Keratinocyte (primary cell): ENCODE data around the gene SNX21. TPM values are rescaled to one million over a fixed set of nuclear protein-coding genes. Genes with fewer than 3 reads are reported as not detected.

Experiments
- DNase-seq: peaks from one replicate; pipeline ENCODE4 v3.0.0-alpha.2; 2011; ENCODE audit warnings: low read depth, missing footprints, low spot score
- FAIRE-seq: peaks from 2 replicates; lab custom pipeline; 2011; peaks lifted over from hg19 to GRCh38; lab: Jason Lieb, UNC
- H2AFZ ChIP-seq: 2 replicates; pipeline ENCODE4 v1.6.0; 2012; ENCODE audit warnings: low read length, control low read depth, inconsistent platforms; ENCODE audit not compliant: control insufficient read depth
- H3K27ac ChIP-seq: 2 replicates; pipeline ENCODE4 v1.5.1; 2011; ENCODE audit warnings: low read length; ENCODE audit not compliant: control insufficient read depth, insufficient read depth
- H3K27me3 ChIP-seq: 3 replicates; pipeline ENCODE4 v1.6.0; 2011; ENCODE audit warnings: low read length; ENCODE audit not compliant: control insufficient read depth, insufficient read depth; ENCODE audit errors: extremely low read depth
- H3K36me3 ChIP-seq, 2 experiments: 2 replicates in 1 of 2; 3 replicates in 1 of 2; pipeline ENCODE4 v1.5.1; 2011; ENCODE audit warnings: low read length in 2 of 2, mild to moderate bottlenecking in 1 of 2; ENCODE audit not compliant: control insufficient read depth in 2 of 2, insufficient read depth in 2 of 2; ENCODE audit errors: extremely low read depth in 1 of 2
- H3K4me1 ChIP-seq: 3 replicates; pipeline ENCODE4 v1.5.1; 2011; ENCODE audit warnings: low read length; ENCODE audit not compliant: control insufficient read depth, insufficient read depth; ENCODE audit errors: extremely low read depth
- H3K4me2 ChIP-seq: 3 replicates; pipeline ENCODE4 v1.6.0; 2011; ENCODE audit warnings: low read depth, low read length; ENCODE audit not compliant: control insufficient read depth, insufficient read depth; ENCODE audit errors: extremely low read depth
- H3K4me3 ChIP-seq, 3 experiments: fragments of 200-600 bp in 1 of 3; sonication (generic) in 1 of 3; 2 replicates in 2 of 3; 3 replicates in 1 of 3; pipeline ENCODE4 v1.5.1; 2011 to 2016; ENCODE audit warnings: low read length in 3 of 3, mild to moderate bottlenecking in 3 of 3, control low read depth in 2 of 3, inconsistent platforms in 1 of 3, low read depth in 1 of 3, mixed read lengths in 1 of 3, mixed run types in 1 of 3, moderate library complexity in 1 of 3; ENCODE audit not compliant: control insufficient read depth in 2 of 3, insufficient read depth in 2 of 3; ENCODE audit errors: extremely low read depth in 1 of 3
- H3K79me2 ChIP-seq: 2 replicates; pipeline ENCODE4 v1.6.0; 2012; ENCODE audit warnings: low read length; ENCODE audit not compliant: control insufficient read depth, insufficient read depth
- H3K9ac ChIP-seq: 3 replicates; pipeline ENCODE4 v1.6.0; 2011; ENCODE audit warnings: low read length; ENCODE audit not compliant: control insufficient read depth, insufficient read depth; ENCODE audit errors: extremely low read depth
- H3K9me1 ChIP-seq: 3 replicates; pipeline ENCODE4 v1.6.0; 2011; ENCODE audit warnings: low read length; ENCODE audit not compliant: control insufficient read depth, insufficient read depth; ENCODE audit errors: extremely low read depth
- H3K9me3 ChIP-seq: 2 replicates; pipeline ENCODE4 v1.5.1; 2012; ENCODE audit warnings: low read depth, low read length; ENCODE audit not compliant: control insufficient read depth
- H4K20me1 ChIP-seq: 3 replicates; pipeline ENCODE4 v1.6.0; 2011; ENCODE audit warnings: low read length; ENCODE audit not compliant: control insufficient read depth, insufficient read depth; ENCODE audit errors: extremely low read depth
- EZH2 ChIP-seq: IDR thresholded peaks from one replicate; pipeline ENCODE4 v1.6.1; 2012; ENCODE audit warnings: inconsistent platforms, mild to moderate bottlenecking, low read length, moderate library complexity
- dilution Hi-C: fragments of 300-500 bp; cut with MboI; formaldehyde crosslinking; loops from one replicate; pipeline ENCODE4 v1.7.0; 2020; ENCODE audit warnings: low sequenced_read_pairs; ENCODE audit not compliant: extremely low pct_ligation_motif_present
- polyA plus RNA-seq, 5 experiments: library from polyadenylated mRNA; depleted of rRNA in 3 of 5; stranded (reverse) in 3 of 5; stranded (forward) in 1 of 5; unstranded in 1 of 5; fragments of >200 nt; gene quantifications; 1 replicate in 1 of 5; 2 replicates in 3 of 5; 3 replicates in 1 of 5; pipeline versions ENCODE4 v1.2.1 to v1.2.3, GENCODE V29; 2011 to 2012; ENCODE audit warnings: missing spikeins in 2 of 5, low read depth in 1 of 5, low replicate concordance in 1 of 5
- TF ChIP-seq, protein P1 (sequence below), 3 experiments: IDR thresholded peaks in 1 of 3; conservative IDR thresholded peaks in 1 of 3; optimal IDR thresholded peaks in 1 of 3; 2 replicates in 2 of 3; 3 replicates in 1 of 3; pipeline versions ENCODE3 to v1.5.1; 2011; ENCODE audit warnings: low read length in 3 of 3, mild to moderate bottlenecking in 3 of 3, moderate library complexity in 2 of 3, control low read depth in 1 of 3, inconsistent platforms in 1 of 3; ENCODE audit not compliant: insufficient read depth in 2 of 3; ENCODE audit errors: extremely low read depth in 1 of 3

The SNX21 gene
- polyA plus RNA-seq, 1 donor (not counting 4 experiments of a cell fraction or from before 2014, with no cell fraction given), result 5.2 TPM

DNA sequence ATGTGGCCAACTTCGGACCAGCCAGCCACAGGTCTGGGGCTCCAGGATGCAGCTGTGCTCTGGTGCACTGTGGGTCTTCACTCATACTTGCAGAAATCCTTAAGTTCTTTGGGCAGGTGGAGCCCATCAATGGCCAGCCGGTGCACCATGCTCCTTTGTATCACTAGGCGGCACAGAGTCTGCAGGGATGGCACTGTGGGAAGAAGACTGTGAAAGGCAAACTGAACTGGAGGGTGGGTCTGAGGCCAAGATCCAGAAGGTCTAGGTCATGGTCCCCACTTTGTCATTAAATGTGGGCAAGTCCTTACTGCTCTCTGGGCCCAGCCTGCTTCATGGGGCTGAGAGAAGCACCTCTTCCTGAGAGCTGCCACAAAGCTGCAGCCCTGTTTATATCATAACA, 55.1 kb downstream of the SNX21 start:
- no peaks in the 10 kb centered on the region for H4K20me1 ChIP-seq
- TF ChIP-seq, protein P1, sequence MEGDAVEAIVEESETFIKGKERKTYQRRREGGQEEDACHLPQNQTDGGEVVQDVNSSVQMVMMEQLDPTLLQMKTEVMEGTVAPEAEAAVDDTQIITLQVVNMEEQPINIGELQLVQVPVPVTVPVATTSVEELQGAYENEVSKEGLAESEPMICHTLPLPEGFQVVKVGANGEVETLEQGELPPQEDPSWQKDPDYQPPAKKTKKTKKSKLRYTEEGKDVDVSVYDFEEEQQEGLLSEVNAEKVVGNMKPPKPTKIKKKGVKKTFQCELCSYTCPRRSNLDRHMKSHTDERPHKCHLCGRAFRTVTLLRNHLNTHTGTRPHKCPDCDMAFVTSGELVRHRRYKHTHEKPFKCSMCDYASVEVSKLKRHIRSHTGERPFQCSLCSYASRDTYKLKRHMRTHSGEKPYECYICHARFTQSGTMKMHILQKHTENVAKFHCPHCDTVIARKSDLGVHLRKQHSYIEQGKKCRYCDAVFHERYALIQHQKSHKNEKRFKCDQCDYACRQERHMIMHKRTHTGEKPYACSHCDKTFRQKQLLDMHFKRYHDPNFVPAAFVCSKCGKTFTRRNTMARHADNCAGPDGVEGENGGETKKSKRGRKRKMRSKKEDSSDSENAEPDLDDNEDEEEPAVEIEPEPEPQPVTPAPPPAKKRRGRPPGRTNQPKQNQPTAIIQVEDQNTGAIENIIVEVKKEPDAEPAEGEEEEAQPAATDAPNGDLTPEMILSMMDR (optimal IDR thresholded peaks at IDR 0.05 in 1 of 3, IDR thresholded peaks at IDR 0.05 in 1 of 3, conservative IDR thresholded peaks at IDR 0.05 in 1 of 3; ENCODE audit: extremely low read depth in 1 of 3, insufficient read depth in 2 of 3, low read length in 3 of 3), result no peak
- no peak for TF ChIP-seq EZH2
- no peak overlapping the region for H3K4me2 ChIP-seq
- dilution Hi-C loops, result no loop called here
- H3K4me1 ChIP-seq, result peaks cover 23% of the 10 kb centered on the region
- FAIRE-seq, result no peak
- peaks cover 4 to 5% of the 10 kb centered on the region in 2 experiments for H3K36me3 ChIP-seq
- H3K27me3 ChIP-seq, result no peaks in the 10 kb centered on the region
- H3K4me3 ChIP-seq, result no peak overlapping the region
- peaks cover 4% of the 10 kb centered on the region for H3K79me2 ChIP-seq
- DNase-seq, result no peak
- no peaks in the 10 kb centered on the region for H3K9me3 ChIP-seq
- H3K9me1 ChIP-seq, result no peaks in the 10 kb centered on the region
- H2AFZ ChIP-seq, result no peak overlapping the region
- H3K9ac ChIP-seq, result no peak overlapping the region
- H3K27ac ChIP-seq, result no peak overlapping the region

DNA sequence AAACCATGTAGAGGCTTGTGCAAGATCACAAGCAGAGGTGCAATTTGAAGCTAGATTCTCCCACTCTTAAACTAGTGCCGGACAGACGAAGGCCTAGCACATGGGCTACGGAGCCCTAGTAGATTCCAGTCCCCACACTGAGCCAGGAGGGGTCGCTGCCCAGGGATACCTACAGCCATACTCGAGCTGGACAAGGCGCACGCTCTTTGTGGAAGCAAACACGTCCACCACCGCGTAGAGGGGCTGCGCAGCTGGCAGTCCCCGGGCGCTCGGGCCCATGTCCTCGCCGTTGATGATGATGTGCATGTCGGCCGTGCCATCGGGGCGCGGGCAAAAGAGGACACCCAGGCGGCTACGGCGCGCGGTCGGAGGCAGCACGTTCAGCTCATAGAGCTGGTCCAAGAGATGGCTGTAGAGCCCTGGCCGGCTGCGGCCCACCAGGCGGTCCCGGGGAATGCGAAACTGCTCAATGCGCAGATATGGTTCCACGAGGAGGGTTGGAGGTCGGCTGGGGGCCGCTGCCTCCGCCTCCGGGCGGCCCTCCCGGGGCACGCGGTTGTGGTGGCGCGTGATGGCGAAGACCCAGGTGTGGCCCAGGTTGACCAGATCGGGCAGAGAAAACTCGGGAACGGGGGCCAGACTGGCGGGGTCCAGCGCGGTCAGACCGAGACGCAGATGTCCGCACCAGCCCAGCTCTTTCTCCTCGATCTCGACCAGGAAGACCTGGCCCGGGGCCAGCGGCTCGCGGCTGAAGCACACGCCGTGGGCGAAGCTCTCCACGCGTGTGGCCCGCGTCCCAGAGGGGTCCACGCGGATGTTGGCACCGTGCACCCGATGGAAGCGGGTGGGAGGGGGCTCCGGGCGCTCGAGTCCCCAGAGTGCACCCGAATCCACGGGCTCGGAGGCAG, 56.7 kb downstream of the SNX21 start:
- FAIRE-seq (no peak), DNase-seq (no peak)
- dilution Hi-C loops, result no loop called here
- Histone ChIP-seq H4K20me1 (no peaks in the 10 kb centered on the region), H3K9me3 (no peaks in the 10 kb centered on the region), H3K79me2 (no peaks in the 10 kb centered on the region), H3K27me3 (no peaks in the 10 kb centered on the region), H2AFZ (peak overlapping the region; percentile 90), H3K27ac (peak overlapping the region; percentile 54), H3K9me1 (no peaks in the 10 kb centered on the region), H3K4me3 (peak overlapping the region; percentile 67 to 87 (median 69)), H3K4me2 (peak overlapping the region; percentile 88), H3K4me1 (peaks cover 15% of the 10 kb centered on the region), H3K36me3 (peaks cover 0 to 8% of the 10 kb centered on the region in 2 experiments), H3K9ac (peak overlapping the region; percentile 78)
- TF ChIP-seq, protein P1 (optimal IDR thresholded peaks at IDR 0.05 in 1 of 3, IDR thresholded peaks at IDR 0.05 in 1 of 3, conservative IDR thresholded peaks at IDR 0.05 in 1 of 3; ENCODE audit: extremely low read depth in 1 of 3, insufficient read depth in 2 of 3, low read length in 3 of 3), result peak; percentile 37 to 70 (median 57)
- no peak for TF ChIP-seq EZH2
